ENCODE data around the gene ITGB2. TPM values are rescaled to one million over a fixed set of nuclear protein-coding genes. Genes with fewer than 3 reads are reported as not detected.

ITGB2 gene
- polyA plus RNA-seq, 1 of the 3 experiments (the other 2 are of a cell fraction), result 0.77 TPM

GRCh38 chr21:44957047-44957831 is 36.5 kb upstream of the ITGB2 start:
- TF ChIP-seq ZBTB33 (IDR thresholded peaks at IDR 0.05; ENCODE audit: borderline replicate concordance, low read depth) (no peak), RFX5 (IDR thresholded peaks at IDR 0.05; ENCODE audit: low read length) (no peak), YY1 (IDR thresholded peaks at IDR 0.05; ENCODE audit: low read depth) (no peak), JUND (IDR thresholded peaks at IDR 0.05) (no peak), SIN3A (IDR thresholded peaks at IDR 0.05; ENCODE audit: borderline replicate concordance, low read depth, low read length) (no peak), FOSL2 (IDR thresholded peaks at IDR 0.05; ENCODE audit: borderline replicate concordance, low read depth) (no peak), CTCF (IDR thresholded peaks at IDR 0.05) (no peak), TEAD4 (IDR thresholded peaks at IDR 0.05; ENCODE audit: borderline replicate concordance, insufficient read depth) (no peak), PBX3 (IDR thresholded peaks at IDR 0.05) (no peak), FOXJ3 (CRISPR knock-in tag; IDR thresholded peaks at IDR 0.05) (no peak), NFIC (IDR thresholded peaks at IDR 0.05; ENCODE audit: borderline replicate concordance) (no peak), POLR2AphosphoS5 (IDR thresholded peaks at IDR 0.05; ENCODE audit: low read depth, low read length) (no peak), GABPA (IDR thresholded peaks at IDR 0.05; ENCODE audit: low read depth) (no peak), ELF1 (IDR thresholded peaks at IDR 0.05) (no peak), NRF1 (IDR thresholded peaks at IDR 0.05; ENCODE audit: low read depth, low read length) (no peak), MXI1 (IDR thresholded peaks at IDR 0.05; ENCODE audit: low read depth, low read length) (no peak), USF1 (IDR thresholded peaks at IDR 0.05; ENCODE audit: borderline replicate concordance, low read depth) (no peak), USF2 (IDR thresholded peaks at IDR 0.05; ENCODE audit: borderline replicate concordance, low read depth, low read length) (no peak), EP300 (IDR thresholded peaks at IDR 0.05; ENCODE audit: borderline replicate concordance in 1 of 2, low read depth in 1 of 2, low read length in 1 of 2) (no peak)
- ChIA-PET POLR2A (no interaction called here), CTCF (interaction anchor here (1.2 to 16.8 kb wide), 8 partner anchors 7 to 182 kb away, joined by 3 to 357 read pairs (median 4); no protein-coding TSS in a partner anchor)
- H3K4me3 ChIP-seq (ENCODE audit: low read depth in 2 of 2, low read length in 1 of 2), result no peak overlapping the region
- H3F3A ChIP-seq (replicated peaks; ENCODE audit: insufficient read depth), result peaks cover 15% of the 10 kb centered on the region
- no peaks in the 10 kb centered on the region for H3K27me3 ChIP-seq (ENCODE audit: insufficient read depth)
- H3K9ac ChIP-seq, result no peak overlapping the region
- peaks cover 17 to 48% of the 10 kb centered on the region in 2 experiments for H3K36me3 ChIP-seq (replicated peaks in 1 of 2; ENCODE audit: control insufficient read depth in 1 of 2, insufficient read depth in 2 of 2, low read length in 1 of 2)
- peaks cover 0 to 16% of the 10 kb centered on the region in 2 experiments; a peak in 3 of 4 replicates for H3K4me1 ChIP-seq (ENCODE audit: control insufficient read depth in 1 of 2, insufficient read depth in 2 of 2, low read depth in 1 of 2, low read length in 1 of 2)
- peaks cover 36% of the 10 kb centered on the region; the same call in 1 of the 2 replicates for H3K79me2 ChIP-seq (ENCODE audit: insufficient read depth)
- no peaks in the 10 kb centered on the region for H3K9me3 ChIP-seq
- no peak for DNase-seq
- WGBS (ENCODE audit: low lambda C conversion rate), result 93% methylated on average over 8 of the region's 22 CpGs
- H4K20me1 ChIP-seq (ENCODE audit: insufficient read depth), result no peaks in the 10 kb centered on the region
- H3K4me2 ChIP-seq, result no peak overlapping the region
- no peaks in the 10 kb centered on the region for H3K9me2 ChIP-seq
- no peak overlapping the region for H3K27ac ChIP-seq (ENCODE audit: low read depth in 2 of 2, low read length in 1 of 2)
- H2AFZ ChIP-seq (ENCODE audit: low read depth), result no peak overlapping the region
